Adipose tissue (tissue), 3 donors: ENCODE measurements around the gene CAMKK2. TPM values are rescaled to one million over a fixed set of nuclear protein-coding genes. Genes with fewer than 3 reads are reported as not detected.
"Not testable (repeated sequence)": the region's sequence is repeated elsewhere in the genome, so short reads cannot be mapped to it uniquely, and the experiment has no call there.

Source experiments
- H3K27ac ChIP-seq: one replicate; pipeline ENCODE4 v1.5.1; 2013; ENCODE audit warnings: low read depth, low read length
- WGBS, 3 donors: extraction: QIAGEN DNeasy Blood & Tissue Kit; methylation state at CpG; one replicate each; pipeline ENCODE4 v1.1.7; 2013; 5-methylcytosine and 5-hydroxymethylcytosine counted together
- polyA plus RNA-seq, 3 donors: library from polyadenylated mRNA; stranded (reverse); fragments of 200-250 nt; gene quantifications; one replicate each; pipeline ENCODE4 v1.2.3, GENCODE V29; 2013
- donor health status: healthy with polysubstance abuse.
- donor health status: Bipolar disorder and iron deficiency.
- donor health status: healthy.

The CAMKK2 gene
- polyA plus RNA-seq, result 10 to 100 TPM; 10.6 to 39.8 (median 22.0) TPM

DNA sequence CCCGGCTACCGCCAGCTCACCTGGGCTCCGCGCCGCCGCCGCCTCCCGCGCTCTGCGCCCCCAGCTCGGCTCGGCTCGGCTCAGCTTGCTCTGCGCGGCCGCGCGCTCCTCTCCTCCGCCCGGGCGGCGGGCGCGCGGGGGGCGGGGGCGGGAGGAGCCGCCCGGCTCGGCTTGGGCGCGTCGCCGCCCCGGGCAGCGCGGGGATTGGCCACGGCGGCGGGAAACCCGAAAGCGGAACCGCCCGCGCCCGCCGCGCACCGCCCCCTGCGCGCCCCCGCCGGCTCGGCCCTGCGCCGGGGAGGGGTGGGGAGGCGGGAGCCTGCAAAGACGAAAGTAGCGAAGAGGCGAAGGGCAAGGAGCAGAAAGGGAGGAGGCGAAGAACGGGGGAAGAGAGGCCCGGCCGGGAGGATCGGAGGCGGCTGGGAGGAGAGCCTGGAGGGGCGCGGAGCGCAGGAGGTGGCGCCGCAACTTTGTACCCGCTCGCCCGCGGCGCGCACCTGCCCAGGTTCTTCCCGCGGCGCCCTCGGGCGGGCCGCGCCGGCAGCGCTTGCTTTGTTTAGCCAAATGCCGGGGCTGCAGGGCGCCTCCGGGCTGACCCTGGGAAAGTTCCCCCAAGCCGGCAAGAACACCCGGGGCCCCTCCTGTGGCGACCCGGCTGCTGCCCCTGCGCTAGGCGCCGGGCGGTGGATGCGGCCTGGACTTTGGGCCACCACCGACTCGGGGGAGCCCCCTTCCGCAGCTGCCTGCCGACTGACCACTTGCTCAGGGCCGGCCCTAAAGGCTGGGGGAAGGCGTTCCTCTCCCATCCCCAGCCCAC is at the start of gene CAMKK2:
Gene CAMKK2, minus strand, starts transcription at position 92 of the 817 bp plus-strand sequence. CDS start 22,183 bp downstream, outside the sequence.
- WGBS, 3 donors, result 0 to 1% (median 0%) methylated on average over 46 to 104 of the region's 104 CpGs

DNA sequence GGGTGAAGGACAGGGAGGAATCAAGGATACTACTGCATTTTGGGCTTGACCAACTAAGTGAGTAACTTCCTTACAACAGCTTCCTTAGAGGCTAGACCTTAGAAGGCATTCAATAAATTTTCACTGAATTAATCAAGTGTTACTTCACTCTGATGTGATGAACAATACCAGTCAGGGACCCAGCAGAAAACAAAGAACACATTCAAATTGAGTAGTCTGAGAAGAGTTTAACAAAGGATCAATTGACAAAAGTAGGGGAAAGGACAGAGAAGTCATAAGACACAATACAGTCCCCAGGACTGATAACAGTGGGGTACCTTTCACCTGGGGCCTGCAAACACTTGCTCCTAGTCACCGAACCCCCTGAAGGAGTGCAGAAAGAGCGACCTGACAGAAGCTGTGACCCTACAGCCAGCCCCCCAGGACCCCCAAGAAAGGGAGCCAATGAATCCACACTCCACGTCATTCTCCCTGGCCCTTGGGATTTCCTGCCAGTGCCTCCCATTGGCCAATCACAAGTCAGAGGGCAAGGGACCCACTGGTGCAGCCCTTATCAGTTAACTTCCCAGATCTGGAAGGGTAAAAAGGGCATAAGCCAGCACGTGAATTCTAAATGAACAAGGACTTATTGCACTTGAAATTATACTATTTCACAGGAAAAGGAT is 48.8 kb upstream of the CAMKK2 start:
- WGBS, 3 donors, result 64 to 79% (median 77%) methylated on average over 4 of the region's 4 CpGs
- no peak overlapping the region for H3K27ac ChIP-seq

More for the DNA sequence above, at the start of gene CAMKK2:
- peak within 1 kb of the TSS; percentile 88 for H3K27ac ChIP-seq

DNA sequence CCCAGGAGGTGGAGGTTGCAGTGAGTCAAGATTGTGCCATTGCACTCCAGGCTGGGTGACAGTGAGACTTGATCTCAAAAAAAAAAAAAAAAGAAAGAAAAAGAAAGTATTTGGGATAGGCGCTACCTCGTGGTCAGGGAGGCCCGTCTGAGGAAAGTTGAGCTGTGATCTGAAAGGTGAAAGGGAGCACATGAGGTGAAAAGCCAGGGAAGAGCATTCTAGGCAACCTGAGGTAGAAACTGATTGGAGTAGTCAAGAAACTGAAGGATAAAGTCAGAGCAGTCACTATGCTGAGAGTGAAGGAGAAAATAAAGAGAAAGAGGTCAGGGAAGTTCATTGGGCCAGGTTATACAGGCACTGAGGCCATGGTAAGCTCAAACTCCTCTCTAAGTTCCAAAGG is 48.0 kb upstream of the CAMKK2 start:
- WGBS, 3 donors, result 79 to 91% (median 84%) methylated on average over 3 of the region's 3 CpGs

GRCh38 chr12:121337416-121337815 is 40.9 kb upstream of the CAMKK2 start:
- 94 to 97% (median 96%) methylated on average over 4 of the region's 4 CpGs for WGBS, 3 donors
- no peak overlapping the region for H3K27ac ChIP-seq

More for the DNA sequence above, 48.0 kb upstream of the CAMKK2 start:
- H3K27ac ChIP-seq, result no peak overlapping the region

- no peak overlapping the region for H3K27ac ChIP-seq
- WGBS, 3 donors, result 53 to 64% (median 63%) methylated on average over 8 of the region's 8 CpGs
These were observed 38.2 kb upstream of the CAMKK2 start for GRCh38 chr12:121334513-121335343.

- no peak overlapping the region for H3K27ac ChIP-seq
- 88 to 97% (median 92%) methylated on average over 1 of the region's 1 CpG for WGBS, 3 donors
These were observed 37.2 kb upstream of the CAMKK2 start for GRCh38 chr12:121333747-121334146.

DNA sequence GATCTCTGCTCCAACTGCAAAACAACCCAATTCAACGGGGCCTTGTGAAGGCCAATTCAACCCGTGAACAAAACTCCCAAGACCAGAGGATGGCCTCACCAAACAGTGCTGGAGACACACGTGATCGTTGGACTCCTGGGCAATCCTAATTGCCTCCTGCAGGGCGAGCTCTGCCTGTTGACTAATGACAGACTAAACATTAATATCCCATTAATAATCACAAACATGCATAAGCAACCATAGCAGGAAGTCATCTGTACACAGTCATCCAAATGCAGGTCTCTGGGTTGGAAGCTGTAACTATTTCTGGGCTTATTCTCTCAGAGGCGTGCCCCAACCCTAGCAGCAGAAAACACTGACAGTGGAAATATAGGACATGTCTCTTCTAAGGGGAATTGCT is 34.7 kb upstream of the CAMKK2 start:
- WGBS, 3 donors, result 48 to 81% (median 76%) methylated on average over 6 of the region's 6 CpGs
- no peak overlapping the region for H3K27ac ChIP-seq

GRCh38 chr12:121330692-121331091 is 34.2 kb upstream of the CAMKK2 start:
- no peak overlapping the region for H3K27ac ChIP-seq

GRCh38 chr12:121330195-121330594 is 33.7 kb upstream of the CAMKK2 start:
- WGBS, 3 donors, result 52 to 98% (median 96%) methylated on average over 4 of the region's 4 CpGs
- H3K27ac ChIP-seq, result no peak overlapping the region

GRCh38 chr12:121328620-121329019 is 32.1 kb upstream of the CAMKK2 start:
- 83 to 96% (median 91%) methylated on average over 4 of the region's 4 CpGs for WGBS, 3 donors
- H3K27ac ChIP-seq, result no peak overlapping the region

- H3K27ac ChIP-seq, result no peak overlapping the region
- 62 to 71% (median 68%) methylated on average over 21 of the region's 21 CpGs for WGBS, 3 donors
These were observed 30.6 kb upstream of the CAMKK2 start for GRCh38 chr12:121326996-121327674.

DNA sequence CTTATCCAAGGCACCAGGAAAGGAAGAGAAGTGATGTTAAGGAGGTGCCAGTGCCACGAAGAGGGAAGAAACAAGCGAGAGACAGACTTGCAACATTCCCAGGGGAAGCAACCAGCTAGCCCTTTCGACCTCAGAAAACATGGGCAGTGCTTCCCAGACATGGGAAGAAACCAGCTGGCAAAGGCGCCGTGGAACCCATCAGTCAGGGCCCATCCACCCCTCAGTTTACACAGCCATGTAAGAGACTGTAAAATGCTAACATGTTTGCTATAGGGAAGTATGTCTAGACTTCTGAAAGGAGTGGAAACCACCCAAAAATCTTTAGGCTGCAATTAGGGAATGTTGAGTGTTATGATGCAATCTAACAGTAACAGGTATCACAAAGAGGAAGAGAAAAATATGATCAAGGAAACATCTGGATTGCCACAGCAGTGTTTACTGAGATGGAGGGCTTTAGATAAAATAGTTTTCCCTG is 29.4 kb upstream of the CAMKK2 start:
- no peak overlapping the region for H3K27ac ChIP-seq
- WGBS, 3 donors, result 25 to 35% (median 32%) methylated on average over 5 of the region's 5 CpGs

- no peak overlapping the region for H3K27ac ChIP-seq
- 91 to 95% (median 91%) methylated on average over 3 of the region's 3 CpGs for WGBS, 3 donors
These were observed 27.4 kb upstream of the CAMKK2 start for GRCh38 chr12:121323908-121324307.

DNA sequence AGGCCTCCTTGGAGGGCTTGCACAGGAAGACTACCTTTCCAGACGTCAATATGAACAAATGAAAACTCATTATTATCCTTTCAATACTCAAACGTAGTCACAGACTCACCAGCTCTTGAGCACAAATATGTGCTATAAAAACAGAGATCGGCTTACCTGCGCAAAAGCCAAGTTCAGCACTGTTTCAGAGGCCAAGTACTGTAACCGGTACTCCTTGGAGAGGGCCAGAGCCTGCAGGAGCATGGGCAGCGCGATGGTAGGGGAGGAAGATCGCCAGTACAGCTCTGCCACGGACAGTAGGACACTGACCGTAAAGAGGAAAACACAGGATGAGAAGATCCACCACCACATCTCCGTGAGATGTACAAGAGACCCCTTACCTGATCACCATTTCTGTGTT is 21.6 kb upstream of the CAMKK2 start:
- WGBS, 3 donors, result 90 to 93% (median 92%) methylated on average over 11 of the region's 11 CpGs
- H3K27ac ChIP-seq, result no peak overlapping the region

- no peak overlapping the region for H3K27ac ChIP-seq
- WGBS, 3 donors, result 66 to 90% (median 77%) methylated on average over 3 of the region's 3 CpGs
These were observed 17.9 kb upstream of the CAMKK2 start for GRCh38 chr12:121314431-121314830.

DNA sequence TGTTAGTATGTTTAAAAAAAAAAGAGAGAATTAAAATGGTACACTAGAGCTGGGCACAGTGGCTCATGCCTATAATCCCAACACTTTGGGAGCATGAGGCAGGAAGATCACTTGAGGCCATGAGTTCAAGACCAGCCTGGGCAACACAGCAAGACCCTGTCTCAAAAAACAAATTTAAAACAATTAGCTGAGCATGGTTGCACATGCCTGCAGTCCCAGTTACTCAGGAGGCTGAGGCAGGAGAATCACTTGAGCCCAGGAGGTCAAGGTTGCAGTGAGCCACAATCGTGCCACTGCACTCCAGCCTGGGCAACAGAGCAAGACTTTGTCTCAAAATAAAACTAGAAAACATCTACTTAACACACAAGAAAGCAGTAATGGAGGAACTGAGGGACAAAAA is 13.7 kb upstream of the CAMKK2 start:
- 84 to 96% (median 93%) methylated on average over 1 of the region's 1 CpG for WGBS, 3 donors
- not testable (repeated sequence) for H3K27ac ChIP-seq

GRCh38 chr12:121307397-121307796 is 10.9 kb upstream of the CAMKK2 start:
- WGBS, 3 donors, result 93 to 99% (median 97%) methylated on average over 8 of the region's 8 CpGs
- H3K27ac ChIP-seq, result not testable (repeated sequence)

GRCh38 chr12:121304306-121304705 is 7.8 kb upstream of the CAMKK2 start:
- WGBS, 3 donors, result 77 to 94% (median 92%) methylated on average over 4 of the region's 4 CpGs
- H3K27ac ChIP-seq, result no peak overlapping the region
